ENCODE data around the gene ERBB4. TPM values are rescaled to one million over a fixed set of nuclear protein-coding genes. Genes with fewer than 3 reads are reported as not detected.

The ERBB4 gene
- total and polyA plus RNA-seq, 7 donors = 0.07 to 7.5 (median 2.0) TPM

DNA sequence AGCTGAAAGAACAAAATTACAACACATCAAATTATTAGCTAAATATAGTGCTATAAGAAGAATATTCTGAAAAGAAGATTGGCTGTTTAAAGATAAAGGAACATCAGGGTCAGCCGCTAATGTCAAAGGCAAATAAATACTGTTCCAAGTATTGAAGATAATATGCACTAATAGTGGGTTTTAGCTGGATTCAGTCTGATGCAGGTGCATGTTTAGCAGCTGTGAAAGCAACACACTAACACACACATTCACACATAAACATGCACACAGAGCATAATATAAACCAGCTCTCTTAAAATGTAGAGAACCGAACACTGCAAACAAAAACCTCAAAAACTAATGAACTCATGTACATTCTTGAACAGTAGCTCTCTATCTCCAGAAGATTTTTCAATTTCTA, 634.6 kb downstream of the ERBB4 start:
- Histone ChIP-seq H3K4me3 (no peak overlapping the region), H3K36me3 (ENCODE audit: insufficient read depth in 1 of 2, low read depth in 1 of 2) (no peaks in the 10 kb centered on the region), H3K9me3 (no peaks in the 10 kb centered on the region), H3K4me1 (peaks cover 17% of the 10 kb centered on the region), H3K27ac (no peak overlapping the region), H3K27me3 (ENCODE audit: insufficient read depth in 3 of 3, low read length in 2 of 3) (no peaks in the 10 kb centered on the region)
- no peak for DNase-seq
- ATAC-seq = no peak
- WGBS, 3 donors = 86 to 100% (median 97%) methylated on average over 2 of the region's 2 CpGs
- TF ChIP-seq, protein P1, sequence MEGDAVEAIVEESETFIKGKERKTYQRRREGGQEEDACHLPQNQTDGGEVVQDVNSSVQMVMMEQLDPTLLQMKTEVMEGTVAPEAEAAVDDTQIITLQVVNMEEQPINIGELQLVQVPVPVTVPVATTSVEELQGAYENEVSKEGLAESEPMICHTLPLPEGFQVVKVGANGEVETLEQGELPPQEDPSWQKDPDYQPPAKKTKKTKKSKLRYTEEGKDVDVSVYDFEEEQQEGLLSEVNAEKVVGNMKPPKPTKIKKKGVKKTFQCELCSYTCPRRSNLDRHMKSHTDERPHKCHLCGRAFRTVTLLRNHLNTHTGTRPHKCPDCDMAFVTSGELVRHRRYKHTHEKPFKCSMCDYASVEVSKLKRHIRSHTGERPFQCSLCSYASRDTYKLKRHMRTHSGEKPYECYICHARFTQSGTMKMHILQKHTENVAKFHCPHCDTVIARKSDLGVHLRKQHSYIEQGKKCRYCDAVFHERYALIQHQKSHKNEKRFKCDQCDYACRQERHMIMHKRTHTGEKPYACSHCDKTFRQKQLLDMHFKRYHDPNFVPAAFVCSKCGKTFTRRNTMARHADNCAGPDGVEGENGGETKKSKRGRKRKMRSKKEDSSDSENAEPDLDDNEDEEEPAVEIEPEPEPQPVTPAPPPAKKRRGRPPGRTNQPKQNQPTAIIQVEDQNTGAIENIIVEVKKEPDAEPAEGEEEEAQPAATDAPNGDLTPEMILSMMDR (IDR thresholded peaks at IDR 0.05) = no peak
- intact Hi-C loops (cut with DNase I) = no loop called here

DNA sequence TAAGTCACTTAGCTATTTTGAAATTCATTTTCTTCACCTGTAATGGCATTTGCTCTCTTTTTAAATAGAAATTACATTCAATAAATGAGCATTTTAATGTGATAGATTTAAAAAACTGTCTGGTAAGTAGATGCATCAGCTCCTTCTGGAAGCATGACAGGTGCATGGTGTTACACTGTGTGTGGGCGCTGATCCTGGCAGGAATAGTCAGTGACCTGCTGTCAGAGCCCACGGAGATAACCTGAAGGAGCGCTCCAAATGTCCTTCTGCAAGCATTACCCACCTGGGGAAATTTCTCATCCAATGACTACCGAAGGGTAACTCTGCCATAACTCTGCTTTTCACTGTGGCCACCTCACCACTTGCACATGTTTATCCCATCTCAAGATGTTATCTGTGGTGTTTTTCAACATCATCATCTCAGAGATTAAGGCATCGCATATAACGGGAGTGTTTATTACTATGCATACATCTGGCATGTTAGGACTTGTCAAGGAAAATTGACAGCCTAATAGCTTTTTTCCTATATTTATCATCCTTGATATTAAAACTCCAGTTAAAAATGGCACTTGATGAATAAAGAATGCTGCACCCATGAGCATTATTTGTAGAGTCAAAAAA, 637.3 kb downstream of the ERBB4 start:
- Histone ChIP-seq H3K27me3 (ENCODE audit: insufficient read depth in 3 of 3, low read length in 2 of 3) (no peaks in the 10 kb centered on the region), H3K36me3 (ENCODE audit: insufficient read depth in 1 of 2, low read depth in 1 of 2) (no peaks in the 10 kb centered on the region), H3K9me3 (no peaks in the 10 kb centered on the region), H3K27ac (peak overlapping the region; percentile 83), H3K4me1 (peaks cover 27% of the 10 kb centered on the region), H3K4me3 (no peak overlapping the region)
- intact Hi-C loops (cut with DNase I) = no loop called here
- ATAC-seq (peak; percentile 31 to 60 (median 49)), DNase-seq (no peak)
- TF ChIP-seq, protein P1 (IDR thresholded peaks at IDR 0.05) = no peak
- 37 to 70% (median 38%) methylated on average over 6 of the region's 6 CpGs for WGBS, 3 donors

DNA sequence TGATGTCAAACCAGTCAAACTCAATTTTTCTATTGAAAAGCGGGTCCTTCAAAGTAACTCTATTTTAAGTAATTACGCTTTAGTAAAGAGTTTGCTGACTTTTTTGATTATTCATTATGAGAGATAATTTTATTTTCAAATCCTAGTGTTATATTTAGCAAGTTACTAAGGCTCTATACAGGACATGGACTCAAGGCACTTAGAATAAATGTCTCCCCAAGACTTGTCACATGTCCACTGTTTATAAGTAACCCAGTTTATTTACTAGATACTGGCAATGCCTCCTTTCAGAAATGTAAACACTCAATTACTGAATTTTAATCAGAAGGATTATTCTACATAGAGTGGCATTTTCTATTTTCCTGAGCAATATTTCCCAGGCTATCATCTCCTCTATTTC, 638.1 kb downstream of the ERBB4 start:
- H3K36me3 ChIP-seq (ENCODE audit: insufficient read depth in 1 of 2, low read depth in 1 of 2) = no peaks in the 10 kb centered on the region
- TF ChIP-seq, protein P1 (IDR thresholded peaks at IDR 0.05) = no peak
- no peaks in the 10 kb centered on the region for H3K27me3 ChIP-seq (ENCODE audit: insufficient read depth in 3 of 3, low read length in 2 of 3)
- DNase-seq (no peak), ATAC-seq (peak; percentile 65 to 86 (median 80))
- H3K4me1 ChIP-seq = peaks cover 27% of the 10 kb centered on the region
- peak overlapping the region; percentile 45 for H3K4me3 ChIP-seq
- no peaks in the 10 kb centered on the region for H3K9me3 ChIP-seq
- intact Hi-C loops (cut with DNase I) = no loop called here
- 71 to 75% (median 75%) methylated on average over 2 of the region's 2 CpGs for WGBS, 3 donors
- H3K27ac ChIP-seq = peak overlapping the region; percentile 83

DNA sequence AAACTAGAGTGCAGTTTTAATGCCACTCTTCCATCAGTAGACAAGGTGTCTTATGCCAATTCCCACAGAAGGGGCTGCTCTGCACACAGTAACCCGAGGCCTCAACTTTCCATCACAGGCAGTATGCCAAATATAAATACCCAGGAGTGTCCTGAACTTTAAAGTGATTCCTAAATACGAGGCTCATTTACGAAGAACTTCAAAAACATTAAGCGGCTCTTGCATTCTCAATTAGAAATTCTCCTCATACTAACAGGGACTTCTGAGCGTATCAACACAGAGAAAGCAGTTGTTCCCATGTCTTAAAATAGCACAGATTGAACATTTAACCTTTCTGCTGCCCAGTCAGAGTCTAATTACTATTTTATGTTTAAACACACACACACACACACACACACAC, 638.6 kb downstream of the ERBB4 start:
- DNase-seq (no peak), ATAC-seq (peak; percentile 66 to 89 (median 82))
- no peaks in the 10 kb centered on the region for H3K9me3 ChIP-seq
- 5 to 9% (median 6%) methylated on average over 5 of the region's 5 CpGs for WGBS, 3 donors
- intact Hi-C loops (cut with DNase I) = no loop called here
- H3K27me3 ChIP-seq (ENCODE audit: insufficient read depth in 3 of 3, low read length in 2 of 3) = no peaks in the 10 kb centered on the region
- H3K4me3 ChIP-seq = peak overlapping the region; percentile 45
- TF ChIP-seq, protein P1 (IDR thresholded peaks at IDR 0.05) = no peak
- peaks cover 27% of the 10 kb centered on the region for H3K4me1 ChIP-seq
- no peaks in the 10 kb centered on the region for H3K36me3 ChIP-seq (ENCODE audit: insufficient read depth in 1 of 2, low read depth in 1 of 2)
- peak overlapping the region; percentile 83 for H3K27ac ChIP-seq

DNA sequence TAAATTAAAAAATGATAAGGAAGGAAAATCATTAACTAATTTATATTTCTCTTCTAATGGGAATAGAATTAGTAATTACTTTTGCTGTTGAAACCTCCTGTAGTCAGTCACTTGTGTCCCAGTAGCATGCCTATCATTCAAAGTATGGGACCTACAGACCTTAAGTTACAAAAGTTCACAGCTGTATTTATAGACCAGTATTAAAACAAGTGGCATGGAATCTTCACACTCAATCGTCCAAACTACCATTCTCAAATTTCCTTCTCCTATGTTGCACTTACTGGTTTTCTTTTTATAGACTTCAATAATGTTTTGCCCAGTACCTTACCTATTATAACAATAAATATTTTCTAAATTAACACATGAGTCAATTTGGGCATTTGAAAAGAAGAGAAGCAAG, 639.9 kb downstream of the ERBB4 start:
- H3K27ac ChIP-seq = peak overlapping the region; percentile 83
- H3K27me3 ChIP-seq (ENCODE audit: insufficient read depth in 3 of 3, low read length in 2 of 3) = no peaks in the 10 kb centered on the region
- 11 to 28% (median 13%) methylated on average over 1 of the region's 1 CpG for WGBS, 3 donors
- intact Hi-C loops (cut with DNase I) = no loop called here
- no peak for DNase-seq
- peak overlapping the region; percentile 45 for H3K4me3 ChIP-seq
- no peaks in the 10 kb centered on the region for H3K36me3 ChIP-seq (ENCODE audit: insufficient read depth in 1 of 2, low read depth in 1 of 2)
- ATAC-seq = peak; percentile 71 to 88 (median 80)
- TF ChIP-seq, protein P1 (IDR thresholded peaks at IDR 0.05) = no peak
- peaks cover 27% of the 10 kb centered on the region for H3K4me1 ChIP-seq
- no peaks in the 10 kb centered on the region for H3K9me3 ChIP-seq
